ES-I3 (cell line): ENCODE data around the gene MARCHF3.
"Not testable (repeated sequence)": the region's sequence is repeated elsewhere in the genome, so short reads cannot be mapped to it uniquely, and the experiment has no call there.

ENCODE experiments used
- H3K36me3 ChIP-seq: 2 replicates; pipeline ENCODE4 v1.6.1; 2013; ENCODE audit warnings: mild to moderate bottlenecking, low read length, control low read depth, moderate library complexity; ENCODE audit not compliant: insufficient read depth
- H3K4me1 ChIP-seq: 2 replicates; pipeline ENCODE4 v1.6.1; 2013; ENCODE audit warnings: mild to moderate bottlenecking, control low read depth, low read length; ENCODE audit not compliant: insufficient read depth
- H3K9ac ChIP-seq: 2 replicates; pipeline ENCODE4 v1.6.1; 2013; ENCODE audit warnings: low read depth, mild to moderate bottlenecking, low read length, moderate library complexity
- H3K9me3 ChIP-seq: 2 replicates; pipeline ENCODE4 v1.6.1; 2013; ENCODE audit warnings: mild to moderate bottlenecking, low read length, moderate library complexity; ENCODE audit not compliant: control insufficient read depth, insufficient read depth

The MARCHF3 gene

DNA sequence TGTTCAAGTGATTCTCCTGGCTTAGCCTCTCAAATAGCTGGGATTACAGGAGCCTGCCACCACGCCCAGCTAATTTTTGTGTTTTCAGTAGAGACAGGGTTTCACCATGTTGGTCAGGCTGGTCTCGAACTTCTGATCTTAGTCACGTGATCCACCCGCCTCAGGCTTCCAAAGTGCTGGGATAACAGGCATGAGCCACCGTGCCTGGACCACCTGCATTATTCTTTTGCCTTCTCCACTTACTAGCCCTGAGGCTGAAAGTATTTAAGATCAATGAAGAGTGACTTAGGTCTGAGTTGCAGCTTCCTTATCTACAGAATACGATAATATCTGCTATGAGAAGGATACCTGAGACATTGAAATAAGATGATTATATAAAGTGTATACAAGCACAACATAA, 129.6 kb downstream of the MARCHF3 start:
- Histone ChIP-seq H3K9ac (no peak overlapping the region), H3K9me3 (no peaks in the 10 kb centered on the region), H3K4me1 (peaks cover 13% of the 10 kb centered on the region), H3K36me3 (peaks cover 3% of the 10 kb centered on the region; the same call in 1 of the 2 replicates)

DNA sequence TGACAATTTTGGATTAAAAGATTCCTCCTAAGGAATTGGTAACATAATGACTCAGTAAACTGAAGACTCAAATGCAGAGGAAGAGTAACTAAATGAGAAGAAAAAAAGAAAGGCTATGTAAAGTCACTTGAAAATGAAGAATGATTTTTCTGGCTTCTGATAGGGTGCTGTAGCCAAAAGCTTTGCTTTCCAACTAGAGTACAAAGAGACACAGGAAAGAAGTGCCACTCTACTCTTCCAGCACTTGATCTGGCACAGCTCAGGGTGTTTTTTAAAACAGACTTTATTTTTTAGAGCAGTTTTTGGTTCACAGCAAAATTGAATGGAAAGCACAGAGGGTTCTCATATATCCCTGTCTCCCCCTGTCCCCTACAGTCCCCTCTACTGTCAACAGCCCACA, 130.9 kb downstream of the MARCHF3 start:
- no peak overlapping the region for H3K9ac ChIP-seq
- peaks cover 13% of the 10 kb centered on the region for H3K4me1 ChIP-seq
- H3K36me3 ChIP-seq: peaks cover 3% of the 10 kb centered on the region; the same call in 1 of the 2 replicates
- no peaks in the 10 kb centered on the region for H3K9me3 ChIP-seq

DNA sequence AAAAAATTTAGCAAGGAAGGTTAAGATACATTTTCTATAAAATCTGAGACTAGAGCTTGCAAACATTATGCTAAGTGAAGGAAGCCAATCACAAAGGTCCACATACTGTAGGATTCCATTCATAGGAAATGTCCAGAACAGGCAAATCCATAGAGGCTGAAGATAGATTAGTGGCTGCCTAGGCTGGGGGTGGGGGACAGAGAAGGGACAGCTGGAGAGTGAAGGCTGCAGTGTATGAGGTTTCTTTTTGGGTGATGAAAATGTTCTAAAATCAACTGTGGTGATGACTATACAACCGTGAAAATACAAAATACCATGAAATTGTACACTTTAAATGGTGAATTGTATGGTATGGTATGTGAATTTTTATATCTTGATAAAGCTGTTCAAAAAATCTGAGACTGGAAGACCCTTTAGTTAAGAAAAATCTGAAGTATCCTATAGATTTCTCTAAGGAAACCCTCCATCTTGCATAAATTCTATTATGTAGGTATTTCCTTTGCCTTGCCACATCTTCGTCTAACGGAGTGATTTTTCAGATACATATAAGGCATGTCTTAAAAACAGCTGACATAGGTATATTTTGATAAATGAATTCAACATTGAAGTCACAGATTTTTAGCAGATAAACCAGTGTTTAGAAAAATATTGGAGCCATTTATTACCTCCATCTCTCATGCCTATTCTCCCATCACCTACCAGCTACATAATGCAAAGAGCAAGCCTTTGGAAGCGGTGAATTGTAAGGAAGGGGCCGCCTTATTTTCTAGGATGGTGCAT, 132.3 kb downstream of the MARCHF3 start:
- H3K4me1 ChIP-seq: peaks cover 13% of the 10 kb centered on the region
- no peak overlapping the region for H3K9ac ChIP-seq
- no peaks in the 10 kb centered on the region for H3K9me3 ChIP-seq
- H3K36me3 ChIP-seq: peaks cover 3% of the 10 kb centered on the region; the same call in 1 of the 2 replicates

DNA sequence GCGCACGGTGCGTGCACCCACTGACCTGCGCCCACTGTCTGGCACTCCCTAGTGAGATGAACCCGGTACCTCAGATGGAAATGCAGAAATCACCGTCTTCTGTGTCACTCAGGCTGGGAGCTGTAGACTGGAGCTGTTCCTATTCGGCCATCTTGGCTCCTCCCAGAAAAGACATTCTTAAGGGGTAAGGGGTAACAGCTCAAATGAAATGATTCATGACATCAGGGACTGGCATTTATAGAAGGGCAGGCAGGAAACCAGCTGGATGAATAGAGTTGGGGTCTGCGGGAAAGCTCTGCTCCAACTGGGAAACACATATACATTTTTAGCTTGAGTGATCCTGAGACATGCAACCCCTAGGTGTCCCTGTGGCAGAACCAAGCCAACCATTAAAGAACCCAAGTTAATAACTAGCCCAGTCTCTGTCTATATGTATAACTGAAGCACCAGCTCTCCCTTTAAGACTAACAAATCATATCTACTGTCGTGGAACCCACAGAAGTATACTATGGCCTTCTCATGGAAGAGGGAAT, 134.1 kb downstream of the MARCHF3 start:
- no peaks in the 10 kb centered on the region for H3K36me3 ChIP-seq
- H3K9me3 ChIP-seq: no peaks in the 10 kb centered on the region
- peak overlapping the region; percentile 2; the same call in 1 of the 2 replicates for H3K9ac ChIP-seq
- peaks cover 8% of the 10 kb centered on the region for H3K4me1 ChIP-seq

DNA sequence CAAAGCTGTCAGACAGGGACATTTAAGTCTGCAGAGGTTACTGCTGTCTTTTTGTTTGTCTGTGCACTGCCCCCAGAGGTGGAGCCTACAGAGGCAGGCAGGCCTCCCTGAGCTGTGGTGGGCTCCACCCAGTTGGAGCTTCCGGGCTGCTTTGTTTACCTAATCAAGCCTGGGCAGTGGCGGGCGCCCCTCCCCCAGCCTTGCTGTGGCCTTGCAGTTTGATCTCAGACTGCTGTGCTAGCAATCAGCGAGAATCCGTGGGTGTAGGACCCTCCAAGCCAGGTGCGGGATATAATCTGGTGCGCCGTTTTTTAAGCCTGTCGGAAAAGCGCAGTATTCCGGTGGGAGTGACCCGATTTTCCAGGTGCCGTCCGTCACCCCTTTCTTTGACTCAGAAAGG, 134.6 kb downstream of the MARCHF3 start:
- not testable (repeated sequence) for H3K4me1 ChIP-seq, H3K36me3 ChIP-seq, H3K9me3 ChIP-seq
- H3K9ac ChIP-seq: peak overlapping the region; percentile 2; the same call in 1 of the 2 replicates

DNA sequence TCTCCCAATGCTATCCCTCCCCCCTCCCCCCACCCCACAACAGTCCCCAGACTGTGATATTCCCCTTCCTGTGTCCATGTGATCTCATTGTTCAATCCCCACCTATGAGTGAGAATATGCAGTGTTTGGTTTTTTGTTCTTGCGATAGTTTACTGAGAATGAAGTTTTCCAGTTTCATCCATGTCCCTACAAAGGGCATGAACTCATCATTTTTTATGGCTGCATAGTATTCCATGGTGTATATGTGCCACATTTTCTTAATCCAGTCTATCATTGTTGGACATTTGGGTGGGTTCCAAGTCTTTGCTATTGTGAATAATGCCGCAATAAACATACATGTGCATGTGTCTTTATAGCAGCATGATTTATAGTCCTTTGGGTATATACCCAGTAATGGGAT, 139.9 kb downstream of the MARCHF3 start:
- not testable (repeated sequence) for H3K4me1 ChIP-seq, H3K9me3 ChIP-seq, H3K9ac ChIP-seq, H3K36me3 ChIP-seq

DNA sequence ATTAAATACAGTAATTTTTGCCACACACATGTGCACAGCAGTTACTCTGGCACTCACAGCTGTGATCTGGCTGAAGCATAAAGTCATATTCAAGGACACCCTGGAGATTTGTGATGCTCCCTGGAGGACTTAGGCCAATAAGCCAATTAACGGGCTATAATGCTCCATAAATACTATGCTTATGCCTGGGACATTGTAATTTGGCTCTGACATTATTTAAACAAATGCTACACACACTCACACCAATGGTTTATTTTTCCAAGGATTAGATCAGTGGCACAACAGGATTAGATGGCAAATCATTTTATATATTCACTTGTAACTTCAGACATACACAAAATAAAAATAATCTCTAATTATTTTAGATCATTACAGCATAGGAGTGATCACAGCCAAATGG, 142.2 kb downstream of the MARCHF3 start:
- Histone ChIP-seq H3K4me1 (no peaks in the 10 kb centered on the region), H3K36me3 (no peaks in the 10 kb centered on the region), H3K9me3 (no peaks in the 10 kb centered on the region), H3K9ac (no peak overlapping the region)

DNA sequence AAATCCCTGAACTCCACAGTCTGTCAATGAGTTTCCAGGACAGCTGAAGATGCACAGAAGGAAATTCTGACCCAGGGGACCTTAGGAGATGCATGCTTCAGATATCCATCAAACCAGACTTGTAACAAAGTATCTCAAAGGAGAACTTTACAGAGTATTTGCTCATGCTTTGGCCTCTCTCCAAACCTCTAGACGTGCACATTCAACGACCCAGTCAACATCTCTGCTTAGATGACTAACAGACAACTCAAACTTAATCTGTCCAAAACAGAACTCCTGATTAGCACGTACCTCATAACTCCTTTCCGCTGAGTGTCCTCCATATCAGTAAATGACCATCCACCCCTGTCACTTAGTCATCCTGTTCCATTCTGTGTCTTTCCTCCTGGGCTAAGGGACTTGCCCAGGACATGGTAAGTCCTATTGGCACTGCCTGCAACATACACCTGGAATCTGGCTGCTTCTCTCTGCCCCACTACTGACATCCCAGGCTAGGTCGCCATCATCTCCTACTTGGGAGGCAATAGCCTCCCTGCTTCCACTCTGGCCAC, 146.0 kb downstream of the MARCHF3 start:
- Histone ChIP-seq H3K36me3 (no peaks in the 10 kb centered on the region), H3K9me3 (no peaks in the 10 kb centered on the region), H3K4me1 (no peaks in the 10 kb centered on the region), H3K9ac (no peak overlapping the region)

DNA sequence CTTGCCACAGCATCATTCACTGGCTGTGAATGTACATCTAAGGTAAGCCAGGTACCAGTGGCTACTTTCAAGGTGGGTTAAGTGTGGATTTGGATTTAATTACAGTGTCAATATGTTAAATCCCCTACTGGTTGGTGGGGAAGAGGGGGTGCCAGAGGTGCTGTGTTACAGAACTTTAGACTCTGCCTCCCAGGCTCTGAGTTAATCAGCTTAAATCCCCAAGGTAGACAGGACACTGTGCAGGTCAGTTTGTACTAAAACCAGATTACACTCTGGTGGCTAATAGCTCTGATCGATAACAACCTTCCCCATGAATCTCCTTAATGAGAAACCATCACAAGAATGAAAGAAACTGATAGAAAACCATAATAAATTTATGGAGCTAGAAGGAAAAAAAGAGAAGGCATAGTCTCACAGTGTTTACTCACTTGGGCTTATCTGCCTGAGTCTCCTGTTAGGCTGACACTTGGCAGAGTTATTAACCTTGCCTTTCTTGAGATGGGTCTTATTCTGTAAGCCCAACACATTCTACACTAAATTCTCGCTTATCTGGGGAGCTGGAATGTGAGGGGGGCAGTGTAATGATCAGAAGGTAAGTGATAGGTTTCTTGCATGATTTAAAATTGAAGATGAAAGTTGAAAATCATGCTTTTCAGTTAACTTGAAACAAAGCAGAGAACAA, 146.7 kb downstream of the MARCHF3 start:
- no peaks in the 10 kb centered on the region for H3K4me1 ChIP-seq
- H3K36me3 ChIP-seq: no peaks in the 10 kb centered on the region
- no peaks in the 10 kb centered on the region for H3K9me3 ChIP-seq
- H3K9ac ChIP-seq: no peak overlapping the region

DNA sequence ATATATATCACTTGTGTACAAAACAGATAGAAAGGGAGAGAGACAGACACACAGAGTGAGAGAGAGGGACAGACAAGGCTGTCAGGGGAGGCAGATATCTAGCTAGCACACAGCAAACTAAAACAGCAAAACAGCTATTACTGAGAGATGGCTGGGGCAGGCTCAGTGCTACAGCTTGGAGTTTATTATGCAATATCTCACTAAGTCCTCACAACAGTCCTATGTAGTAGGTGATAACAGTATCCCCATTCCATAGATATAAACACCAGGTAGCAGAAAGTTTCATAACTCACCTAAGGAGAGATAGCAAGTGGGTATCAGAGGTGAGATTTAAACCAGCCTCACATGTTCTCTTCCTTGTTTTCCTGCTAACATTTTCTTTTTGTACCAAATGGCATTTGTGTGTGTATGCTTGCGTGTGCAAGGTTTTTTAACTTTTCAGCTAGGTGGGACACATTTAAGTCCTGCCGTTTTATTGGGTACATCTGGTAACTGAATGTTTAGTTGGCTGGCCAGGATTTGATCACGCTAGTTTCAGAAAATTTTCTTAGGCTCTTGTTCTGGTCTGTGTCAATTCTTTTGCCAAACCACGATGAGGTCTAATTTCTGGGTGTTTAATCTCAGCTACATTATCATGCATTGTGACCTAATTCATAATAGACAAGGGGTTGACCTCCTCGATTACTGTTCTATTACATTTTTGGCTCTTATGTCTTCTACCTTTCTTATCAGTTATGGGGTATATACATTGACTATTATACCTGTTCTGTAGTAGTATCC, 148.3 kb downstream of the MARCHF3 start:
- Histone ChIP-seq H3K4me1 (no peaks in the 10 kb centered on the region), H3K9ac (no peak overlapping the region), H3K9me3 (no peaks in the 10 kb centered on the region), H3K36me3 (no peaks in the 10 kb centered on the region)

DNA sequence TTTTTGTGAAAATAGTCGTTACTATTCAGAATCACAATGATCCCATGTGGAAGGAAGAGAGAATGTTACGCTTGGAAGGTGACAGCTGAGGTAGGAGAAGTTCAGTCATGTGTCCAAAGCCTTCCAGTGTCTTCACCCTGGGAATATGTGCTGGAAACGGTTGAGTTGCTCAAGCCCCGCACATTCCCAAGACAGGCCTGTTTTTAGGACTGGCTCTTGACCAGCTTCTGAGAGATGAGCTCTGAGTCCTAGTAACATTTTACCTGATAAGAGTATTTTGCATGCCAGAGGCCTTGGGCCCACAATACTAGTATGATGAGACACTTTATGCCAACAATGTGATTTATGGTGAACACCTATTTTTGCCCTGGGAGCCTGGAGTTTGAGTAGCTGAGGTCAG, 151.7 kb downstream of the MARCHF3 start:
- Histone ChIP-seq H3K9me3 (no peaks in the 10 kb centered on the region), H3K4me1 (peaks cover 14% of the 10 kb centered on the region; the same call in 1 of the 2 replicates), H3K9ac (no peak overlapping the region), H3K36me3 (no peaks in the 10 kb centered on the region)

DNA sequence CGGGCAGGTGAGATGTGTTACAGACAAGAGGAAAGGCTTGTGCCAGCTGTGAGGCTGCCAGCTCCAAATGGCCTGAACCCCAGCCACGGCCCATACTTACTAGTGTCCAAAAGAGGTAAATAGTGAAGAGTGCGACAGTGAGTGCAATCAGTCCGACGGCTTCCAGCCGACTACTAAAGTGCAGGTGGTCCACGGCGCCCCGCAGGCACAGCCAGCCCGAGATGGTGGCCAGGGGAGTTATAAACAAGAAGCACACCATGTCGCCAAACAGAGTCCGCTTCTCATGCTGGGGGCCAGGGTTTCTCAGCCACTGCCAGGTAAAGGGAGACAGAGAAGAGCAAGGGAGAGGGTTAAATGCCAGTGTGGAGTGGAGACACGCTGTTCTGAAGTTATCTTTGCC, 152.3 kb downstream of the MARCHF3 start:
- Histone ChIP-seq H3K4me1 (peaks cover 14% of the 10 kb centered on the region; the same call in 1 of the 2 replicates), H3K36me3 (no peaks in the 10 kb centered on the region), H3K9me3 (no peaks in the 10 kb centered on the region), H3K9ac (no peak overlapping the region)

DNA sequence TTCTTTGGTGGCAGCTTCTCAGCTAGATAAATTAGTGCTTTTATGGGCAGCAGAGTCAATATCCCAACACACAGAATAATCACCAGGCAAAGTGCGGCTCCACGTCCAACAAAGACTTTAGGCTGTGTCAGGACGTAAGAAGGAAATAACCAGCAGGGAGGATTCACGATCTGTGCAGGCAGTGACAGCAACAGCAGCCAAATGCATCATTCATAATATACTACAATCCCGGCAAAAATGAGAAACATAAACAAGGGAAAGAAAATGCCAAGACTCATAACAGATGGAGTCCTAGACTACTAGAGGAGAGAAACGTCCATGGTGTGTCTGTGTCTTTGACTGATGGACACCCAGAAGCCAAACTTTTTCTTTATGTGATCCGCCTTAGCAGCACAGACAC, 152.8 kb downstream of the MARCHF3 start:
- Histone ChIP-seq H3K9me3 (no peaks in the 10 kb centered on the region), H3K4me1 (peaks cover 14% of the 10 kb centered on the region; the same call in 1 of the 2 replicates)

DNA sequence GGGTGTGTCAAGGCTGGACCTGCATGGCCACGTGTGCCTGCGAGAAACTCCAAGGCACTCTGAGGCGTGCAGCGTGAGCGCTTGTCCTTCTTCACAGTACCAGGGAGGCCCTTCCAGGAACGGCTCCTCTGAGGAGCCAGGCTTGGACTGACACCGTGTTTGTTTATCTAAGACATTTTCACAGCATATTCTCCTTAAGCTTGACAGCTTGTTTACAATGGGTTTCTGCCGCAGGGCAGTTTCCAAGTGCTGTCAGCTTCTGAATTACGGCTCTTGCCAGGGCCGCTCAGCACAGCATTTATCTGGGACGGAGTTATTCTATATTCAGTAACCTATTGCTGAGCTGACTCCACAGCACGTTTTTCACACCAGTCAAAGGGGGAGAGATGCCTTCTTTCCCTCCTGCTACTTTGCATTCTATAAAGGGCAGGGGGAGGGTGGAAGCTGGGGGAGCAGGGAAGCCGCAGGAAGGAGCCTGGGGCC, 155.0 kb downstream of the MARCHF3 start:
- H3K4me1 ChIP-seq: peaks cover 14% of the 10 kb centered on the region; the same call in 1 of the 2 replicates
- H3K36me3 ChIP-seq: no peaks in the 10 kb centered on the region
- no peak overlapping the region for H3K9ac ChIP-seq

More for the DNA sequence above, 152.8 kb downstream of the MARCHF3 start:
- no peaks in the 10 kb centered on the region for H3K36me3 ChIP-seq
- H3K9ac ChIP-seq: no peak overlapping the region

More for the DNA sequence above, 155.0 kb downstream of the MARCHF3 start:
- no peaks in the 10 kb centered on the region for H3K9me3 ChIP-seq
